Measurements from ENCODE around the gene CIDEC. TPM values are rescaled to one million over a fixed set of nuclear protein-coding genes. Genes with fewer than 3 reads are reported as not detected.

CIDEC gene
- total RNA-seq = 51.3 TPM

GRCh38 chr3:9879830-9880549 is at the start of gene CIDEC:
Gene CIDEC (minus strand): TSS chr3:9880253. CDS start chr3:9878486, 1,767 bp downstream.
- Histone ChIP-seq H3K27me3 (no peaks in the 10 kb centered on the region), H3K9me3 (no peaks in the 10 kb centered on the region), H3K27ac (peak within 1 kb of the TSS; percentile 44), H3K4me3 (no peak within 1 kb of the TSS), H3K36me3 (no peaks in the 10 kb centered on the region), H3K4me1 (peaks cover 28% of the 10 kb centered on the region)
- TF ChIP-seq CTCF (IDR thresholded peaks at IDR 0.05) (no peak), POLR2AphosphoS5 (IDR thresholded peaks at IDR 0.05; ENCODE audit: insufficient read depth in 1 of 2, low read depth in 1 of 2) (no peak), POLR2A (IDR thresholded peaks at IDR 0.05) (no peak)
- DNase-seq (ENCODE audit: extremely low spot score in 2 of 2) = no peak
- intact Hi-C loops (cut with DNase I) = no loop called here

GRCh38 chr3:9928158-9928557 is 48.1 kb upstream of the CIDEC start:
- Histone ChIP-seq H3K36me3 (peaks cover 0 to 18% of the 10 kb centered on the region in 2 donors), H3K9me3 (no peaks in the 10 kb centered on the region), H3K27ac (no peak overlapping the region), H3K4me3 (no peak overlapping the region), H3K27me3 (no peaks in the 10 kb centered on the region), H3K4me1 (peaks cover 16% of the 10 kb centered on the region)
- DNase-seq (ENCODE audit: extremely low spot score in 2 of 2) = no peak
- no peak for TF ChIP-seq POLR2A (IDR thresholded peaks at IDR 0.05)
- TF ChIP-seq CTCF (IDR thresholded peaks at IDR 0.05) = no peak
- no peak for TF ChIP-seq POLR2AphosphoS5 (IDR thresholded peaks at IDR 0.05; ENCODE audit: insufficient read depth in 1 of 2, low read depth in 1 of 2)
- intact Hi-C loops (cut with DNase I) = no loop called here

- no peaks in the 10 kb centered on the region for H3K27me3 ChIP-seq
- H3K4me3 ChIP-seq = no peak overlapping the region
- peak overlapping the region; percentile 90 for H3K27ac ChIP-seq
- H3K36me3 ChIP-seq = peaks cover 0 to 7% of the 10 kb centered on the region in 2 donors
- no peak for DNase-seq (ENCODE audit: extremely low spot score in 2 of 2)
- TF ChIP-seq CTCF (IDR thresholded peaks at IDR 0.05) (no peak), POLR2AphosphoS5 (IDR thresholded peaks at IDR 0.05; ENCODE audit: insufficient read depth in 1 of 2, low read depth in 1 of 2) (no peak), POLR2A (IDR thresholded peaks at IDR 0.05) (no peak)
- H3K4me1 ChIP-seq = peaks cover 46% of the 10 kb centered on the region
- intact Hi-C loops (cut with DNase I) = loop anchor here (5.0 to 10.0 kb wide), 2 partner anchors 56 to 184 kb away; partner anchors contain the start of gene BRPF1
- H3K9me3 ChIP-seq = no peaks in the 10 kb centered on the region
These were observed 38.4 kb upstream of the CIDEC start for GRCh38 chr3:9918261-9919038.

- no peaks in the 10 kb centered on the region for H3K27me3 ChIP-seq
- H3K4me3 ChIP-seq = peak overlapping the region; percentile 58 to 76
- TF ChIP-seq POLR2AphosphoS5 (IDR thresholded peaks at IDR 0.05; ENCODE audit: insufficient read depth in 1 of 2, low read depth in 1 of 2) (no peak), CTCF (IDR thresholded peaks at IDR 0.05) (no peak), POLR2A (IDR thresholded peaks at IDR 0.05) (no peak)
- H3K36me3 ChIP-seq = peaks cover 0 to 7% of the 10 kb centered on the region in 2 donors
- peaks cover 52% of the 10 kb centered on the region for H3K4me1 ChIP-seq
- intact Hi-C loops (cut with DNase I) = loop anchor here (2.0 to 10.0 kb wide), 3 partner anchors 15 to 183 kb away; partner anchors contain the start of genes BRPF1 and CRELD1
- H3K9me3 ChIP-seq = no peaks in the 10 kb centered on the region
- no peak for DNase-seq (ENCODE audit: extremely low spot score in 2 of 2)
- H3K27ac ChIP-seq = peak overlapping the region; percentile 90
These were observed 37.8 kb upstream of the CIDEC start for GRCh38 chr3:9917820-9918219.
